D341Med (cell line): ENCODE measurements around the gene POU4F1.

Source experiments
- DNase-seq: peaks from one replicate; pipeline ENCODE4 v3.0.0; 2012; ENCODE audit warnings: low spot score

Gene POU4F1

GRCh38 chr13:78606471-78607408 lies 3.4 kb upstream of the POU4F1 start:
- no peak for DNase-seq

GRCh38 chr13:78604782-78605611 lies 1.6 kb upstream of the POU4F1 start:
- DNase-seq: peak; percentile 34

- DNase-seq: peak; percentile 49
Observed at GRCh38 chr13:78602561-78603239, 652 bp downstream of the POU4F1 start.

- DNase-seq: peak; percentile 59
Observed at GRCh38 chr13:78601874-78602560, 1.3 kb downstream of the POU4F1 start.

- no peak for DNase-seq
Observed at GRCh38 chr13:78601124-78601873, 2.1 kb downstream of the POU4F1 start.

- DNase-seq: no peak
Observed at GRCh38 chr13:78600280-78600883, 3.0 kb downstream of the POU4F1 start.

GRCh38 chr13:78599645-78600279 lies 3.6 kb downstream of the POU4F1 start:
- no peak for DNase-seq

GRCh38 chr13:78598966-78599644 lies 4.2 kb downstream of the POU4F1 start:
- no peak for DNase-seq

GRCh38 chr13:78598116-78598781 lies 5.1 kb downstream of the POU4F1 start:
- DNase-seq: no peak

- no peak for DNase-seq
Observed at GRCh38 chr13:78597602-78597932, 5.8 kb downstream of the POU4F1 start.

- peak; percentile 33 for DNase-seq
Observed at GRCh38 chr13:78596736-78597601, 6.4 kb downstream of the POU4F1 start.

GRCh38 chr13:78596399-78596735 lies 7.0 kb downstream of the POU4F1 start:
- DNase-seq: peak; percentile 48

GRCh38 chr13:78595495-78596398 lies 7.6 kb downstream of the POU4F1 start:
- DNase-seq: peak; percentile 67

- DNase-seq: no peak
Observed at GRCh38 chr13:78594456-78594975, 8.8 kb downstream of the POU4F1 start.

GRCh38 chr13:78593652-78594455 lies 9.5 kb downstream of the POU4F1 start:
- no peak for DNase-seq

GRCh38 chr13:78593129-78593528 lies 10.2 kb downstream of the POU4F1 start:
- no peak for DNase-seq
